Activated CD4-positive, alpha-beta T cell treated with anti-CD3 and anti-CD28 coated beads for 4 hours (primary cell): Measurements from ENCODE around the gene CELF2.

Experiments used
- DNase-seq, 2 donors: peaks; one replicate each; pipeline ENCODE4 v3.0.0-alpha.2; 2020

Gene CELF2

GRCh38 chr10:11158080-11158479 lies 140.4 kb downstream of the CELF2 start:
- DNase-seq: no peak

- no peak for DNase-seq
Measured at GRCh38 chr10:11159543-11160215, 142.0 kb downstream of the CELF2 start.

GRCh38 chr10:11161096-11161495 lies 143.4 kb downstream of the CELF2 start:
- no peak for DNase-seq

DNA sequence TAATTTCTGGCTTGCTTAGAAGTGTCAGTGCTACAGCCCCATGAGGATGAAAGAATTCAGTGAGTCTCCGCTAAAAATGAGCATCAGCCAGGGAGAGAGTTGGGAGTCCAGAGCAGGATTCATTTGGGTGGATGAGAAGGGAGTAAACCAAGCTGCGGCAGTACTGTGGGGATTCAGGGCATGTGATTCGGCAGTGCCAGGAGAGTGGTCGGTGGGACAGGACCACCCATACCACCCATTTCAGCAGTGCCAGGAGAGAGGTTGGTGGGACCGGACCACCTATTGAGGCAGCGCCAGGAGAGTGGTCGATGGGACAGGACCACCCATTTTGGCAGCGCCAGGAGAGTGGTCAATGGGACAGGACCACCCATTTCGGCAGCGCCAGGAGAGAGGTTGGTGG lies 144.2 kb downstream of the CELF2 start:
- DNase-seq: no peak

GRCh38 chr10:11162828-11163599 lies 145.3 kb downstream of the CELF2 start:
- DNase-seq: peak; percentile 62 to 67

DNA sequence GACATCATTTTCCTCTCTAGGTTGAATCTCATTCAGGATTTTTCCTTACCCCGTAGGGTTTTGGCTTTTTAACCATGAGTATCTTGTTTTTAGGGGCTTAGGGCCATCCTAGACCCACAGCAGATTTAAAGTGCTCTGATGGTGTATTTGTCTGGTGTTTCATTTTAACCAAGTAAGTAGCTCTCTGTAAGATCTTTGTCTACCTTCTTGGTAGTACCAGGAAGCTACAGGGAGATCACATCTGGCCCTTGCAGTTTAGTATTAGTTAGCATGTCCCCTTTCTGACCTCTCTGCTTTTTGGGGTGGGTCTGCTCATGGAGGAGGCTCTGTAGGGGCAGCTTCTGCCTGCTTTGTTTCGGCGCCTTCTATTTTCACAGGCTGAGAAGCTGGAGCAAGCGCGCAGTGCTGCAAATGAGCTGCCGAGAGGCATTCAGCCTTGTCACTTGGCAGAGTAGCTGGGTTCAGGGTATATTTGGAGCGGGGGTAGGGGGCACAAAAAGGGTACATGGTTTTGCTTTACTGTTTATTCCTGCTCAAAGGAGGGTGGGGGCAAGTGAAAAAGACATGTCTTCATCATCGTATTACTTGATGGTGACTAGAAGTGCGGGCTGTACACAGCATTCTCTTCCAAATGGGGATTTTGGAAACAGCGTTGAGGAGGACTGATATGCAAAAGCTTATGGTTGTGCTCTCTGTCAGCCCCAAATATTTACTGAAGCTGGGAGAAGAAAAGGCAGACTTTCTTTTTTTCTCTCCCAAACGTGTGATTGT lies 146.3 kb downstream of the CELF2 start:
- DNase-seq: no peak

GRCh38 chr10:11164551-11164802 lies 146.8 kb downstream of the CELF2 start:
- DNase-seq: no peak

GRCh38 chr10:11164803-11165590 lies 147.3 kb downstream of the CELF2 start:
- peak; percentile 61 to 65 for DNase-seq

DNA sequence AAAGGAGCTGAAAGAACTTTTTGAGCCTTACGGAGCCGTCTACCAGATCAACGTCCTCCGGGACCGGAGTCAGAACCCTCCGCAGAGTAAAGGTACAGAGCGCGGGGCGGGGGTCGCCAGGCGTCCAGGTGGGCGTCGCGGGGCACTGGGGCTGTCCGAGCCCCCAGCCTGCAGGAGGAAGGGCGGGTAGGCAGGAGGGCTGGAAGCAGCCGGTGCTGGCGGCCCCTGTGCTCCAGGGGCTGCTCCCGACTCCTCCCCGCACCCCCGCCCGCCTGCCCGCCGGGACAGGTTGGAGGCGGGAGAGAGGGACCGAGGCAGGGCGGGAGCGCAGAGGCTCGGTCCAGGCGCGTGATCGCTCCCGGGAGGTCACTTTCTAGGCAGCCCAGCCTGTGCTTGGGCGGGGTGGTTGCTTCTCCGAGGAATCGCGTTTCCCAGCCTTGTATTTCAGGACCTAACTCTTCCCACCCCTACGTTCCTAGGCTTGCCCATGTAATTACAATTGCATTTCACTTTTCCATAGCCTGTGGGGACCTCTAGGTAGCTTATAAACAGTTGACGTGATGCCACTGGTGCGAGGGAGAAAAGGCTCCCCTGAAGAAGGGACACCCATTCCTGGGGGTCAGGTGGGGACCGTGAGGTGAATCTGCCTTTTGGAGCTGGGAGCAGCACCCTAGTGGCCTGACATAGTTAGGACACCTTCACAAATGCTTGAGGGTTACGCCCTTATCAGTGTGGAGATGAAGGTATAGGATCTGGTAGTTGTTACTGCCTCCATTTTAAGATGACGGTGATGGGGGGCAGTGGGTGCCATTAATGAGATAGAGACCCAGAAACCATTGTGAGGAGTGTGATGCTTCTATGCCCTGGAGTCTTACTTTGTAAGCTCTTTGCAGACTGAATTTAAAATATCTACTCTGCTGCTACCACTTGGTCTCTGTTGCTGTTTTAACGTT lies 148.2 kb downstream of the CELF2 start:
- peak; percentile 65 to 69 for DNase-seq

GRCh38 chr10:11166550-11166949 lies 148.9 kb downstream of the CELF2 start:
- no peak for DNase-seq

DNA sequence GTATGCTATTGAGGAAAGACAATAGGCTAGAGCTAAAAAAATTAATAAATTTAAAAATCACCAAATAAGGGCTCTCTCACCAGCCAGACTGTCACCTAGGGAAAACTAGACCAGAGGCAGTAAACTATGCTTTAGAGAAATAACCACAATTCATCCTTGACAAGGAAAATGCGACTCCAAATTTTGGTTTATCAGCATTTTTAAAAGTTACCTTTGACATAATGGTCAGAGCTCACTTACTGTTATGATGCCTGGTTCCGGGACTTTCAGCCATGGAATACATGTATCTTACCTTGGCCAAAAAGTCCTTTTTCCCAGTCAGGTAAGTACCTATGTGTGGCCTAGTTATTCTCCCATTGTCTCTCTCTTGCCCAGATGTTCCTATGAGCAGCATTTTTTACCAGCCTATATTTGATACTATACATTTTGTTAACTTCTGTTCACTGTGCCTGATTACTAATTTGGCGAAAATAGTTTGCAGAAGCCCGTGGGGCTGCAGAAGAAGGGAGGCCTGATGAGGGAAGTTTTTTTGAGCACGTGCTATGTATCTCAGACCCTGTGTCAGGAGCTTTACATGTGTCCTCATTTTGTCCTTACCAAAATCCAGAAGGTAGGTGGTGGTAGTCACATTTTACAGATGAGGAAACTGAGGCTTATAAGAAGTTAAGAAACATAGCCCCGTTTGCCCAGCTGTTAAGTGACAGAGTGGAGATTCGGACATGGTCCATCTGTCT lies 149.7 kb downstream of the CELF2 start:
- no peak for DNase-seq

DNA sequence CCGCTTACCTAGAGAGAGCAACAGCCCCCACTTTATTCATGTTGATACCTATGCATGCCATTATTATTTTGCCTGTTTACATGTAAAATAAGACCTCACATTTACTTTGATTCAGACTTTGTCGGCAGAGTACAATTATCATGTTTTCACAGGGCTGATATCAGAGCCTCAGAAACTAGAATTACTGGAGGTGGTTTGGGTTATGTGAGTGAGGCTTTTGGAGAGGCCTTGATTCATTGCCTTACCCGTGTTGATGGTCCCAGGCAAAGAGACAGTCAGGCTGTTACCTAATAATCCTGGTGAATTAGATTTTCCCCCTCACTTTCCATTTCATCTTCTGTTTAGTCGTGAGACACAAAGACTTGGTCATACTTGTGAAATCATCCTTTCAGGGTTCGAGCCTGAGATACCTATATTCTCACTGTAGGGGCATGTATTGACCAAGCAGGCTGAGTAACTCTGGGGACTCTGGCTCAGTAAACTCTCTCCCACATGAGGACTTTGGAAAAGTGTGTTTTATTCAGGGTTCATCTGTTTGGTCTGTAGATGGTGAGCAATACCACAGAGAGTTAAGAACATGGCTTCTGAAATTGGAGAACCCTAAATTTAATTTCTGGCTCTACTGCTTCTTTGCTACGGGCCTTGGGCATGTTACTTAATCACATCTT lies 150.9 kb downstream of the CELF2 start:
- DNase-seq: peak in 1 of 2 donors; percentile 33

DNA sequence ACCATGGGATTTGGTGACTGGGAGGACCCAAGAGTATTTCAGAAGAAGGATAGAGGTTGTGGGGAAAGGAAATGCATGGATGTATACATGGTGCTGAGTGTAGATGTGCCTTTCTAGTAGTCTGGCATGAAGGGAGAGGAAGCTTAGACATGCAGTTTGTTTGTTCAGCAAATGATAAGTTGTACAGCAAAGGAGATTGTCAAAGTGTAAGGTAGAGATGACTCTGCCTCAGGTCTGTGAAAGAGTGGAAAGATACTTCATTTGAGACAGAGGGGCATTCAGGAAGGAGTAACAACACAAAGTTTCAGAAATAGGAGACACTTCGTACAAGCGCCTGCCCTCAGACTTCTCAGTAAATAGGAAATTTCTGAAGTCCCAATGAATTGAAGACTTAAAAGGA lies 152.3 kb downstream of the CELF2 start:
- DNase-seq: no peak

- DNase-seq: no peak
Measured at GRCh38 chr10:11170574-11170973, 152.9 kb downstream of the CELF2 start.

DNA sequence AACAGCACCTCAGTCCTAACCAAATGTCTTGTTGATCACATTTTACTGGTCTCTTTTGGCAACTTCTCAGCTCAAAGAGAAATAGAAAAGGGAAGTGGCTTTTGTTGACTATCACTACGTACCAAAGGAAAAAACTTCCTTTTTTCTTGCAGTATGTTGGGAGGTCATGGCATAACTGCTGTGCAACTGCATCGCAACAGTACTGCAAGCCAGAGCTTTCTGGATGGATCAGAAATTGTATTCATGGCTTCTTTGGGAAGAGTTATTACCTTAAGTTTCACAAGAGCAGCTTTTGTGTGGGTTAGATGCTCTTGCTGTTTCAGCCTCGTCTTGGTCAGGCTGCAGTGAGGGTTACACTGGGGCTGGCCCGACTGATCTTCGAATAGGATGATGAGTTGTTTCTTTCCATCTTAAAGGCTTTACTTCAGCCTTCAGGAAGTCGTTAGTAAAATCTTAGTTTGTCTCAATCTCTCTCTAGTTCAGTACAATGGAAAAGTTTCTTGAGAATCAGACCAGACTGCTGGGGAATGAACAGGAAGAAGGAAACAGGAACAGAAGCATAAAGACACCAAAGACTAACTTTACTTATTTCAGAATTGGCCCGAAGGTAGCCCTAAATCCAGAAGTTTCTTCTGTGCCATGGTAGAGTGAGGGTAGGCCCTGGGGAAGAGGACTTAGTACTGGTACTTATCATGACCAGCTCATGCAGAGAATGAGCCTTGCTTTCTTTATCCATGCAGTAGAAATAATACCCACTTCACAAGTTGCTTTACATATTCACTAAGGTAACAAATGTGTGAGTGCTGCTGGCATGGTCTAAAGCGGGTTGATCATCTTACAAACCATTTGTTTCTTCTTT lies 153.6 kb downstream of the CELF2 start:
- peak; percentile 40 to 44 for DNase-seq

DNA sequence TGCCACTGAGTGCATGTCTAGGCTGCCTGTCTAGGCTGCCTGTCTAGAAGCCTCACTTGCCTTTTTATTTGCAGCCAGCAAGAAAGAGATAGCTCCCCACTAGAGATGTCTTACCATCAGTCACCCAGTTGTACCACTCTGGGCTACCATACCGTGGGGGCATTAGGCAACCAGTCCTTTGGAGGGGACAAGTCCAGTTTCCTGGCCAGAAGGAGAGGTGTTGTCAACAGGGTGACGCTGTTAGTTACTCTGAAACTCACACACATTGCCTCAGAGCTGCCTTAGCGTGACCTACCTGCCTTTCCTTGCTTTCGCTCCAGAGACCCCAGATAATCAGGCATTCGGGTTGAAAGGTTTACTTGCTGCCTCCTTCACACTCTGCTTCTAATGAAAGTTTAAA lies 155.4 kb downstream of the CELF2 start:
- no peak for DNase-seq

DNA sequence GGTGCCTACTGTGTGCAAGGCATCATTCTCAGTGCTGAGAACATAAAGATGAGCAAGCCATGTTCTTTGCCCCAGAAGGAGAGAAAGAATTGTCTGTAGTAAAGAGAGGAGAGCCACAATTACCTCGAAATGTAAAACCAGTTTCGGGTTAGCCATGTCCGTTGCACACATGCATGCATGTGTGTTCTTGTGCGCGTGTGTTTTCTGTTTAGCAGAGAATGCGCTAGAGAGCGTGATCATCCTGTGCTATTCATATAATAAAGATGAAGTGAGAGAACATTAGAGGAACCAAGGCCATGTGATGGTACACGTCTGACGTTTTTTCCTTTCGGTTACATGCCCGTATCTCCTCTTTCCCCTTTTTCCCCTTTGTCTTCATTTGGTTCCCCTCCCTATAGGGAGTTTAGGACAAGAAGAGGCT lies 158.2 kb downstream of the CELF2 start:
- DNase-seq: peak in 1 of 2 donors; percentile 31

GRCh38 chr10:11176746-11177145 lies 159.1 kb downstream of the CELF2 start:
- peak in 1 of 2 donors; percentile 33 for DNase-seq

- no peak for DNase-seq
Measured at GRCh38 chr10:11177381-11177780, 159.7 kb downstream of the CELF2 start.
